ENCODE results near the gene MTERF1.
"Not testable (repeated sequence)": the region's sequence is repeated elsewhere in the genome, so short reads cannot be mapped to it uniquely, and the experiment has no call there.

MTERF1 gene

GRCh38 chr7:91887336-91888213, 7.1 kb upstream of the MTERF1 start:
- not testable (repeated sequence) for DNase-seq (ENCODE audit: low read depth in 3 of 3)

- no peak for DNase-seq (ENCODE audit: low read depth in 3 of 3)
Measured at GRCh38 chr7:91883676-91884362, 3.3 kb upstream of the MTERF1 start.

- no peak for DNase-seq (ENCODE audit: low read depth in 3 of 3)
Measured at GRCh38 chr7:91880016-91880412, 488 bp downstream of the MTERF1 start.

- no peak for DNase-seq (ENCODE audit: low read depth in 3 of 3)
Measured at GRCh38 chr7:91876391-91877133, 3.9 kb downstream of the MTERF1 start.

GRCh38 chr7:91875851-91876250, 4.7 kb downstream of the MTERF1 start:
- DNase-seq (ENCODE audit: low read depth in 3 of 3) = no peak

GRCh38 chr7:91872928-91873327, 7.6 kb downstream of the MTERF1 start:
- DNase-seq (ENCODE audit: low read depth in 3 of 3) = no peak

GRCh38 chr7:91872069-91872468, 8.4 kb downstream of the MTERF1 start:
- DNase-seq (ENCODE audit: low read depth in 3 of 3) = no peak

GRCh38 chr7:91869661-91870060, 10.8 kb downstream of the MTERF1 start:
- DNase-seq (ENCODE audit: low read depth in 3 of 3) = no peak

GRCh38 chr7:91866599-91867148, 13.8 kb downstream of the MTERF1 start:
- no peak for DNase-seq (ENCODE audit: low read depth in 3 of 3)

- DNase-seq (ENCODE audit: low read depth in 3 of 3) = no peak
Measured at GRCh38 chr7:91865511-91865910, 15.0 kb downstream of the MTERF1 start.

GRCh38 chr7:91864604-91865003, 15.9 kb downstream of the MTERF1 start:
- not testable (repeated sequence) for DNase-seq (ENCODE audit: low read depth in 3 of 3)

GRCh38 chr7:91864070-91864469, 16.4 kb downstream of the MTERF1 start:
- no peak for DNase-seq (ENCODE audit: low read depth in 3 of 3)

GRCh38 chr7:91852263-91852741, 28.2 kb downstream of the MTERF1 start:
- DNase-seq (ENCODE audit: low read depth in 3 of 3) = no peak

- no peak for DNase-seq (ENCODE audit: low read depth in 3 of 3)
Measured at GRCh38 chr7:91850455-91850854, 30.0 kb downstream of the MTERF1 start.

GRCh38 chr7:91847876-91848588, 32.5 kb downstream of the MTERF1 start:
- no peak for DNase-seq (ENCODE audit: low read depth in 3 of 3)

- no peak for DNase-seq (ENCODE audit: low read depth in 3 of 3)
Measured at GRCh38 chr7:91847231-91847630, 33.3 kb downstream of the MTERF1 start.

- DNase-seq (ENCODE audit: low read depth in 3 of 3) = no peak
Measured at GRCh38 chr7:91846436-91846835, 34.1 kb downstream of the MTERF1 start.

GRCh38 chr7:91843831-91844230, 36.7 kb downstream of the MTERF1 start:
- no peak for DNase-seq (ENCODE audit: low read depth in 3 of 3)

GRCh38 chr7:91838439-91838838, 42.1 kb downstream of the MTERF1 start:
- no peak for DNase-seq (ENCODE audit: low read depth in 3 of 3)

- DNase-seq (ENCODE audit: low read depth in 3 of 3) = no peak
Measured at GRCh38 chr7:91837397-91838070, 43.0 kb downstream of the MTERF1 start.
